Keratinocyte (primary cell): ENCODE data around the gene HEMK1.

Experiments
- EZH2 ChIP-seq: IDR thresholded peaks from one replicate; pipeline ENCODE4 v1.6.1; 2012; ENCODE audit warnings: inconsistent platforms, mild to moderate bottlenecking, low read length, moderate library complexity
- TF ChIP-seq, protein P1 (sequence below), 3 experiments: IDR thresholded peaks in 1 of 3; conservative IDR thresholded peaks in 1 of 3; optimal IDR thresholded peaks in 1 of 3; 2 replicates in 2 of 3; 3 replicates in 1 of 3; pipeline versions ENCODE3 to v1.5.1; 2011; ENCODE audit warnings: low read length in 3 of 3, mild to moderate bottlenecking in 3 of 3, moderate library complexity in 2 of 3, control low read depth in 1 of 3, inconsistent platforms in 1 of 3; ENCODE audit not compliant: insufficient read depth in 2 of 3; ENCODE audit errors: extremely low read depth in 1 of 3

DNA sequence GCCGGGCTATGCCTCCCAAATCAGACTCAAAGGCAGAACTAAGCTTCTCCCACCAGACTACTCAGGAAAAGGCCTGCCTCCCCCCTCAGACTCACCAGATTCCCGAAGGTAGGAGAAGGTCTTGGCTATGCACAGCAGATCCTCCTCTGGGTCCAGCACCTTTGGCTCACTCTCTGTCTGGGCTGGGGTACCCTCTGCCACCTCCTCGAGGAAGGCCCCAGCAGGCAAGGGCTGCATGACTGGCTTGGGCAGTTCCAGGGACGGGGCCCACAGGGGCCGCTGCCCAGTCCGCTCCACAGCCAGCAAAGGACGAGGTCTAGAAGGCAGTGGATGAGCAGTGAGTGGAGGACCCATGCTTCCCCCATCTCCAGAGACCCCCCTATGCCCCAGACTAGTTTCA, 39.0 kb downstream of the HEMK1 start:
- TF ChIP-seq EZH2: no peak
- TF ChIP-seq, protein P1, sequence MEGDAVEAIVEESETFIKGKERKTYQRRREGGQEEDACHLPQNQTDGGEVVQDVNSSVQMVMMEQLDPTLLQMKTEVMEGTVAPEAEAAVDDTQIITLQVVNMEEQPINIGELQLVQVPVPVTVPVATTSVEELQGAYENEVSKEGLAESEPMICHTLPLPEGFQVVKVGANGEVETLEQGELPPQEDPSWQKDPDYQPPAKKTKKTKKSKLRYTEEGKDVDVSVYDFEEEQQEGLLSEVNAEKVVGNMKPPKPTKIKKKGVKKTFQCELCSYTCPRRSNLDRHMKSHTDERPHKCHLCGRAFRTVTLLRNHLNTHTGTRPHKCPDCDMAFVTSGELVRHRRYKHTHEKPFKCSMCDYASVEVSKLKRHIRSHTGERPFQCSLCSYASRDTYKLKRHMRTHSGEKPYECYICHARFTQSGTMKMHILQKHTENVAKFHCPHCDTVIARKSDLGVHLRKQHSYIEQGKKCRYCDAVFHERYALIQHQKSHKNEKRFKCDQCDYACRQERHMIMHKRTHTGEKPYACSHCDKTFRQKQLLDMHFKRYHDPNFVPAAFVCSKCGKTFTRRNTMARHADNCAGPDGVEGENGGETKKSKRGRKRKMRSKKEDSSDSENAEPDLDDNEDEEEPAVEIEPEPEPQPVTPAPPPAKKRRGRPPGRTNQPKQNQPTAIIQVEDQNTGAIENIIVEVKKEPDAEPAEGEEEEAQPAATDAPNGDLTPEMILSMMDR (optimal IDR thresholded peaks at IDR 0.05 in 1 of 3, IDR thresholded peaks at IDR 0.05 in 1 of 3, conservative IDR thresholded peaks at IDR 0.05 in 1 of 3; ENCODE audit: extremely low read depth in 1 of 3, insufficient read depth in 2 of 3, low read length in 3 of 3): no peak
